HG02938 (cell line): ENCODE data around the gene PGM5.

Experiments
- ATAC-seq: cut with Tn5 transposase; IDR thresholded peaks from one replicate; pipeline ENCODE4 v1.9.1; 2021; ENCODE audit warnings: mild to moderate bottlenecking, moderate library complexity; ENCODE audit not compliant: unreplicated experiment

The PGM5 gene

DNA sequence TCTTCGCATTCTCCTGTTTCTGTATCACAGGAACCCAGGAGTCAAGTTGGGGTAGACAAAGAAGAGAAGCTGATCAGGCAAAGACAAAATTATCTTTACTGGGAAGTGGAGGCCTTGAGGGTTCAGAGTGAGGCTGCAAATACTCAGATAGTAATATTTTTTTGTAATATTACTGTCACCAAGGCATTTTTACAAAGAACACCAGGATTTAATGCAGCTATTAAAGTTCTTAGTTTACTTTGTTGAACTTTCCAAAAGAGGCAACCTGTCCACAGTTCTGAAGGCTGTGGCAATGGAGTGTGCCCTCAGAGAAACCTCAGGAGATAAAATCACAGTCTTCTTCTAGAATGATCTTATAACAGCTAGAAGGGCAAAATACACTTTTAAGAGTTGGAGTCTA is 74.9 kb downstream of the PGM5 start:
- ATAC-seq = no peak

GRCh38 chr9:68433531-68434110 is 77.2 kb downstream of the PGM5 start:
- ATAC-seq = no peak

- no peak for ATAC-seq
Measured at GRCh38 chr9:68437785-68438184, 81.4 kb downstream of the PGM5 start.

GRCh38 chr9:68443624-68444023 is 87.2 kb downstream of the PGM5 start:
- no peak for ATAC-seq

- ATAC-seq = no peak
Measured at GRCh38 chr9:68446836-68447235, 90.4 kb downstream of the PGM5 start.

GRCh38 chr9:68447611-68448010 is 91.2 kb downstream of the PGM5 start:
- ATAC-seq = no peak

GRCh38 chr9:68454579-68455334 is 98.3 kb downstream of the PGM5 start:
- no peak for ATAC-seq

GRCh38 chr9:68455451-68455850 is 99.0 kb downstream of the PGM5 start:
- ATAC-seq = no peak

DNA sequence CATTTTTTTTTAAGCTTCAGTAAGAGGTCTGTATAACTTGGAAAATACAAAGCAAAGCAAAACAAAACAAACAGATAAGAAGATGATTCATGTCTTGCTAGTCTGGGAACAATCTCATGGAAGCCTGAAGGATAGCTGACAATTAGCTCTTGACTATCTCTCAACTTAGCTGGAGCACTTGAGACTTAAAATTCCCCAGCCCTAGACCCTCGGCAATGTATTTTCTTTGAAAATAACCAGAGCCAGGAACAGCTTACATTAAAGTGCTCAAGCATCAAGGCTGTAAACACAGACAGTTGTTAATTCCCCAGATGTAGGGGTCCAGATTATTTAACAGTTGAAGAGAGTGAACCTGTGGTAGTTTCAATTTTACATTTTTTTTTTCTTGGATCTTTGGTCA is 101.4 kb downstream of the PGM5 start:
- ATAC-seq = no peak

DNA sequence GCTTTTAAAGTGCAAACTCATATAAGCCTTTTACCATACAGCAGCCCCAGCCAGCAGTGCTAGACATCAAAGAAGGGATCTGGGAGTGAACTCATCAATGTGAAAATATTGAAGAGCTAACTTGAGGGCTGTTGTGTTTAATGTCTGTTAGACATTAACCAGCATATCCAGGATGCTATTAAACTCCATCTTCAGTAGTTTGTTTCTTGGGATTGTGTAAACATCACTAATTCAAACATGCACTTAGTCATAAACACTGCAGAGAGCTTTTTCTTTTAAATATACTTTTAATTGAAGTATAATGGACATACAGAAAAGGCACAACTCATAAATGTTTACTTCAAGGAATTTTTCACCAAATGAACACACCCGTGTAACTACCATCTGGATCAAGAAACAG is 102.5 kb downstream of the PGM5 start:
- ATAC-seq = no peak

DNA sequence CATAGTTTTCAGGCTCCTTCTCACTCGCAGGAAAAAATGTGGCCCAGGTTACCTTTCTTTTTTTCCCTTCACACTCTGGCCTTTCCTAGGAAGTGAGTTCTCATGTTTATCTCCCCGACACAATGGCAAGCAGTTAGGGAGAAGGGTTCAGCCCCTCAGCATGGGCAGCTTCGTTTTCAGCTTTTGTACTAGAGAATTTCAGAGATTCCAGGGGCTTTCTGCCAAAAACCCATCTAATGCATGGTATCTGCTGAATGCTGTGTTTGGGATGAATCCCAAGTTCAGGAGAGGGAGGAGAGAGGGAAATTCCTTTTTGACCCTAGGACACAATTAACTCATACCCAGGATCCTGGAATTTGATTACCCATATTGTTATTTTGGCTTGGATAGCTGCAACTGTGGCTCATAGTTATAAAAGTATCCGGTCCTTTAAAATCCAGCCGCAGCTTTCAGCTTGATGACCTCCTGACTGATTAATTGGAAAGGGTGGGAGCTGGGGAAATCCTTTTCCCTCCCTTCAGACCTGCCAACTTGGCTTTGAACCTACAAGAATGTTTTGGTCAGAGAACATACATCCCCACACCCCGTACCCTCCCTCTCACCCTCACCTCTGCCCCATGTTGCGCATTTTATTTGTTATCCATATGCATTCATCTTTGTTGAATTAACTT is 105.8 kb downstream of the PGM5 start:
- no peak for ATAC-seq

DNA sequence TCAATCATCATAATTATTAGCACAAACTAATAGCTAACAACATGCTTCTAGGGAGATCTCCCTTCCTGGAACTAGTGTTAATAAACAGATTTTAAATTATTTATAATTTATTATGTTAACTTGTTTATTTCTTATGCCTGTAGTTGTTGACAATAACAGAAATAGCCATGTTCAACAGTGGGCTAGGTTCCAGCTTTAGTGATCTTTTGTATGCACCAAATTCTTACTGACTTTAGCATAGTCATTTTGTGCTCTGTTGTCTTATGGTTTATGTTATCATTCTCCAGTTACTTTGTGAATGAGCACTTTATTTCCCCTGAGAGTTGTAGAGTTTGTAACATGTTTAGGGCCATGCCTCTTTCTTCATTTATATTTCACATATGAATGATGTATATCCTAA is 113.7 kb downstream of the PGM5 start:
- ATAC-seq = no peak

- ATAC-seq = no peak
Measured at GRCh38 chr9:68470634-68471033, 114.2 kb downstream of the PGM5 start.

GRCh38 chr9:68472119-68472518 is 115.7 kb downstream of the PGM5 start:
- no peak for ATAC-seq

GRCh38 chr9:68473790-68474189 is 117.4 kb downstream of the PGM5 start:
- ATAC-seq = no peak

DNA sequence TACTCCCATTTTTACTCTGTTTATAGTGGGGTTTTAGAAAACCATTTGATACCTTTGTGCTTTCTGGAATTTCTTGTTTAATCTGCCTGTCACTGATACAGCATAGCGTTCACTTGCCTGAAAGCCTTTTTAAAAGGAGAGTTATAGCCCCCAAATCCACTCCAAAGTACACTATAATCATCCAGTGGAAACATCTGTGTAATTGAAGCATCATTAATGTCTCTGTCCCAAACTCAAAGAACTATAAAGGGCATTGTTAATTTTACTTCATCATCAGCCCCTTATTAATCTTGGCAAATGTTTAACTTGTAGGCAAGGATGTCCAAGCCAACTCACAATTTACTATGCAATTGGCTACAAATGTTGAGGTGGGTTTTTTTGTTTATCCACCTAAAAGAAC is 120.0 kb downstream of the PGM5 start:
- ATAC-seq = no peak

DNA sequence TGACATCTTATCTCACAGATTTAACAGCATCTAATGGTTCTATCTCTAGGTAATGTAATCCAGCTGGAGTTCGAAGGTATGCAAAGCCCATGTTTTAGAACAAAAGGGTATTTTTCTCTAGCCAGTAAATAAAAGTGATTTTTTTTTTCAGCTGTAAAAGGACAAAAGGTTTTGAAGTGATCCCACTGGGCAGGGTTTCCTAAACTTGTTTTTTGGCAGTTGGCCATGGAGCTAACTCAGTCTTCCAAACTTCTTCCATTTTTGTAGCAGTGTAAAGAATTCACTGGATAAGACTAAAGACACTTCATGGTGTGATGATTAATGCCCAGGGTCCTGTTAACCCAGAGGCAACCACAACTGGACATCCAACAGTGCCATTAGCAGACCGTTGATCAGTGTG is 120.4 kb downstream of the PGM5 start:
- no peak for ATAC-seq

DNA sequence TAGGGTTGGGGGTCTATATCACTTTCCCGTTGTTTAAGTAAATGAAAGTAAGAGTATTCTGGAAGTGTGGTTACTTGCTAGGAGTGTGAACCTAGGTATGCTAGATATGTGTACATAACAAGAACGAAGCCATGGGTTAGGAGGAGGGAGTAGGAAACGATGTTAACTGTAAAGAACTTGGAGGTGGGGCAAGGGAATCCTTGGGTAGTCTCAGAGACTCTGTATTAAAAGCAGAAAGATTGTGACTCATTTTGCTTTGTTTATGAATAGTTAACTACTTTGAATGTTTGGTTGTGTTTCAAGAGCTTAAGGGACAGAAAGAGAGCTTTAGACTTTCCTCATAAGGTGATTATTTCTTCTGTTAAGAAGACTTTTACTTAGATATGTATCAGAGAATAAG is 124.4 kb downstream of the PGM5 start:
- ATAC-seq = no peak

DNA sequence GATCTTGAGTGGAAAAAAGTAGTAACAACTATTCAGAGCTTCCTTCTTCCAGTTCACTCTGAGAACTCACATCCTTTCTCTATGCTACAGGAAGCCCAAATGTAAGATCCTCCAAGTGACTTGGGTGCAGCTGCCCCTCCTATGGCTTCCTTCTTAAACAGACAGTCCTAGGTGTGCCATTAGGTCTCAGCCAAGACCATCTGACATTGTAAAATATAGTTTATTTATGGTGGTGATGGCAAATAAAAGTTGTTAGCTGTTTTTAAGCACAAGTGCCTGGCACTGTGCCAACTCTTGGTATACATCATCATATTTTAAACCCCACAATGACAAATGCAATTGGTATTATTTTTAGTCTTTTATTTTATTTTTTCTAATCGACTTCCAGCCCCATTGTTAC is 126.1 kb downstream of the PGM5 start:
- no peak for ATAC-seq

- no peak for ATAC-seq
Measured at GRCh38 chr9:68488126-68488525, 131.7 kb downstream of the PGM5 start.

DNA sequence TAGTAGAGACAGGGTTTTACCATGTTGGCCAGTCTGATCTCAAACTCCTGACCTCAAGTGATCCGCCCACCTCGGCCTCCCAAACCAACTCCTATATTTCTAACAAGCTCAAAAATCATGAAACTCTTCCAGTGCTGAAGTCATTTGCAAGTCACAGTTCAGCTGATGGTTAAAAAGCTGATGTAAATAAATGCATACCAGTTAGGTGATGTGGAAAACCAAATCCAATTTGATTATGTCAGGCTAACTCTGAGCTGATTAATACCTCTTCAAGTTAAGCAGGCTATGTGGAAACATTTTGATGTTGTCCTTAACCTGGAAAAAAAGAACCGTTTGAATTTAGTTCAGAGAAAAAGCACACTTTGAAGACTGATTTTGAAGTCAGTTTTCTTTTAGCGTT is 133.2 kb downstream of the PGM5 start:
- no peak for ATAC-seq

DNA sequence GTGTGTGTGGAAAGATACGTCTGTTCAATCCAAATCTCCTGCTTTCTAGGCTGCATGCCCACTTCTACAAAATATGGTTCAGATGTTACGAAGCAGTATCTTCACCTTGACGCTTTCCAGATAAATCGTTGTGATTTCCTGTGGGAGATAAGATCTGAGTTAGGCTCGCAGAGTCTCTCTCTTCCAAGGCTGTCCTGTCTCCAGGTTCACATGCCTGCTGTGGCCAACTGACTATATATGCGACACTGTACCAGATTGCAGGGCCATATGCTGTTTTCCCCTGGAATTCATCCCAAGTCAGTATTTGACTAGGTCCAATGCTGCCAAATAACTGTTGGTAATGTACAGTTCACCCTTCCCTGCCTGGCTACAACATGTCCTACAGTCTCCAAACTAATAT is 136.4 kb downstream of the PGM5 start:
- ATAC-seq = no peak
